CD14-positive monocyte (primary cell): ENCODE results near the gene MPP2. TPM values are rescaled to one million over a fixed set of nuclear protein-coding genes. Genes with fewer than 3 reads are reported as not detected.
"Not testable (repeated sequence)": the region's sequence is repeated elsewhere in the genome, so short reads cannot be mapped to it uniquely, and the experiment has no call there.

Experiments
- DNase-seq, 3 donors: peaks; one replicate each; pipeline ENCODE4 v3.0.0-alpha.2; 2011 to 2022
- H2AFZ ChIP-seq: 2 replicates; pipeline ENCODE4 v1.6.0; 2012; ENCODE audit warnings: mild to moderate bottlenecking, low read depth, low read length, inconsistent platforms; ENCODE audit not compliant: insufficient read depth, poor library complexity, severe bottlenecking
- H3K27ac ChIP-seq, 2 donors: 1 replicate in 1 of 2; 2 replicates in 1 of 2; pipeline ENCODE4 v1.5.1; 2012 to 2013; ENCODE audit warnings: low read length in 2 of 2, control low read depth in 1 of 2, inconsistent platforms in 1 of 2, low read depth in 1 of 2, mild to moderate bottlenecking in 1 of 2
- H3K27me3 ChIP-seq, 2 donors: one replicate each; pipeline versions ENCODE4 v1.6.0 to v1.6.1; 2011 to 2013; ENCODE audit warnings: low read length in 2 of 2; ENCODE audit not compliant: control insufficient read depth in 2 of 2, insufficient read depth in 2 of 2
- H3K36me3 ChIP-seq, 2 donors: replicated peaks in 1 of 2; 1 replicate in 1 of 2; 2 replicates in 1 of 2; pipeline versions ENCODE4 v1.5.1 to v1.6.1; 2012 to 2013; ENCODE audit warnings: low read length in 2 of 2, control low read depth in 1 of 2, inconsistent platforms in 1 of 2, mild to moderate bottlenecking in 1 of 2; ENCODE audit not compliant: insufficient read depth in 2 of 2, control insufficient read depth in 1 of 2
- H3K4me1 ChIP-seq, 2 donors: 1 replicate in 1 of 2; 2 replicates in 1 of 2; pipeline versions ENCODE4 v1.5.1 to v1.6.1; 2012 to 2013; ENCODE audit warnings: low read length in 2 of 2, control low read depth in 1 of 2, inconsistent platforms in 1 of 2, mild to moderate bottlenecking in 1 of 2, moderate library complexity in 1 of 2; ENCODE audit not compliant: insufficient read depth in 2 of 2, control insufficient read depth in 1 of 2
- H3K4me2 ChIP-seq: replicated peaks from 2 replicates; pipeline ENCODE3; 2012; ENCODE audit warnings: low read length, moderate library complexity, mild to moderate bottlenecking; ENCODE audit not compliant: poor library complexity, severe bottlenecking; ENCODE audit errors: extremely low read depth
- H3K4me3 ChIP-seq, 3 experiments: fragments of 200-600 bp in 1 of 3; sonication (generic) in 1 of 3; replicated peaks in 1 of 3; 1 replicate in 2 of 3; 2 replicates in 1 of 3; pipeline ENCODE4 v1.5.1; 2011 to 2013; ENCODE audit warnings: low read length in 3 of 3, mild to moderate bottlenecking in 3 of 3, control low read depth in 2 of 3, low read depth in 2 of 3, inconsistent platforms in 1 of 3, moderate library complexity in 1 of 3
- H3K79me2 ChIP-seq: 2 replicates; pipeline ENCODE4 v1.6.0; 2012; ENCODE audit warnings: mild to moderate bottlenecking, control low read depth, inconsistent platforms, low read length, moderate library complexity; ENCODE audit not compliant: insufficient read depth
- H3K9ac ChIP-seq: 2 replicates; pipeline ENCODE4 v1.6.0; 2017; ENCODE audit warnings: low read length, mild to moderate bottlenecking; ENCODE audit not compliant: insufficient read depth, poor library complexity, severe bottlenecking
- H3K9me3 ChIP-seq, 2 donors: replicated peaks in 1 of 2; 1 replicate in 1 of 2; 2 replicates in 1 of 2; pipeline versions ENCODE4 v1.5.1 to v1.6.1; 2012 to 2013; ENCODE audit warnings: low read length in 2 of 2, control low read depth in 1 of 2; ENCODE audit not compliant: control insufficient read depth in 1 of 2, insufficient read depth in 1 of 2
- H4K20me1 ChIP-seq: 2 replicates; pipeline ENCODE4 v1.6.0; 2012; ENCODE audit warnings: mild to moderate bottlenecking, low read length, control low read depth, moderate library complexity; ENCODE audit not compliant: insufficient read depth
- H3K27ac Mint-ChIP-seq, 7 donors: one replicate each; pipeline ENCODE4 v1.8.0; 2020; ENCODE audit warnings: mild to moderate bottlenecking in 7 of 7, mixed read lengths in 7 of 7, moderate library complexity in 6 of 7, inconsistent platforms in 2 of 7
- H3K27me3 Mint-ChIP-seq, 3 donors: one replicate each; pipeline ENCODE4 v1.8.0; 2021 to 2022; ENCODE audit warnings: low read depth in 3 of 3, mild to moderate bottlenecking in 3 of 3, mixed read lengths in 3 of 3, moderate library complexity in 3 of 3, inconsistent platforms in 1 of 3
- H3K36me3 Mint-ChIP-seq, 2 donors: one replicate each; pipeline ENCODE4 v1.8.0; 2020; ENCODE audit warnings: mixed read lengths in 2 of 2, inconsistent platforms in 1 of 2, mild to moderate bottlenecking in 1 of 2
- H3K4me1 Mint-ChIP-seq: one replicate; pipeline ENCODE4 v1.8.0; 2020; ENCODE audit warnings: mild to moderate bottlenecking, mixed read lengths
- H3K4me3 Mint-ChIP-seq, 2 donors: one replicate each; pipeline ENCODE4 v1.8.0; 2020; ENCODE audit warnings: mild to moderate bottlenecking in 2 of 2, mixed read lengths in 2 of 2, moderate library complexity in 1 of 2
- H3K9me3 Mint-ChIP-seq, 7 donors: one replicate each; pipeline ENCODE4 v1.8.0; 2020 to 2022; ENCODE audit warnings: mixed read lengths in 7 of 7, mild to moderate bottlenecking in 6 of 7, moderate library complexity in 6 of 7, inconsistent platforms in 2 of 7
- WGBS: methylation state at CpG from one replicate; pipeline ENCODE4 v1.1.5; 2013; ENCODE audit warnings: missing lambda C conversion rate; ENCODE audit not compliant: insufficient coverage; 5-methylcytosine and 5-hydroxymethylcytosine counted together
- intact Hi-C, 2 donors: fragments of 100-400 bp; cut with micrococcal nuclease; formaldehyde crosslinking; loops; one replicate each; pipeline versions ENCODE4 v1.15.0 to v1.15.1; 2023
- polyA plus RNA-seq, 3 donors: library from polyadenylated mRNA; depleted of rRNA in 1 of 3; unstranded in 2 of 3; stranded (reverse) in 1 of 3; fragments of 300-500 nt in 2 of 3; fragments of >200 nt in 1 of 3; fragmentation: Illumina TruSeq in 2 of 3; gene quantifications; 1 replicate in 2 of 3; 2 replicates in 1 of 3; pipeline ENCODE4 v1.2.3, GENCODE V29; 2012 to 2021
- TF ChIP-seq, protein P1 (sequence below): fragments of 200-600 bp; IDR thresholded peaks from one replicate; pipeline ENCODE4 v1.8.0; 2022; ENCODE audit warnings: antibody characterized with exemption, mild to moderate bottlenecking

MPP2 gene
- polyA plus RNA-seq, 3 donors: not detected

- WGBS: 56% methylated on average over 3 of the region's 7 CpGs
- peak overlapping the region in 1 of 7 donors; percentile 59 for H3K27ac Mint-ChIP-seq
These were observed 64.4 kb downstream of the MPP2 start for GRCh38 chr17:43842975-43843325.

DNA sequence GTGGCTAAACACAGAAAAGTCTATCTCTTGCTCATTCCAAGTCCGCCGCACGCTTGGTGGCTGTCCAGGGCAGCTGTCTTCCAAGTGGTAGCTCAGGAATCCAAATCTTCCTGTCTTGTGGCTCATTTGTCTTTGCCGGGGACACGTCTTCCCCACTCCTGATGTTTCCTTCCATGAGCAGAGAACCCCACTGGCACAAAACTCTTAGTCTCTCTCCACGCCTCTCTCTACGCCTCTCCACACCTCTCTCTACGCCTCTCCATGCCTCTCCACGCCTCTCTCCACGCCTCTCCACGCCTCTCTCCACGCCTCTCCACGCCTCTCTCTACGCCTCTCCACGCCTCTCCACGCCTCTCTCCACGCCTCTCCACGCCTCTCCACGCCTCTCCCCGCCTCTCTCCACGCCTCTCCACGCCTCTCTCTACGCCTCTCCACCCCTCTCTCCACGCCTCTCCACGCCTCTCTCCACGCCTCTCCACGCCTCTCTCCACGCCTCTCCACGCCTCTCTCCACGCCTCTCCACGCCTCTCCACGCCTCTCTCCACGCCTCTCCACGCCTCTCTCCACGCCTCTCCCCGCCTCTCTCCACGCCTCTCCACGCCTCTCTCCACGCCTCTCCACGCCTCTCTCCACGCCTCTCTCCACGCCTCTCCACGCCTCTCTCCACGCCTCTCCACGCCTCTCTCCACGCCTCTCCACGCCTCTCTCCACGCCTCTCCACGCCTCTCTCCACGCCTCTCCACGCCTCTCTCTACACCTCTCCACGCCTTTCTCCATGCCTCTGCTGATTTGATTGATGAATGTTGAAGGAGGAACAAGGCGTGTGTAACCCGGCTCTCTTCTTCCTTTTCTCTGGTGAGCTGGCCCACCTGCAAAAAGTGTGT lies 65.0 kb downstream of the MPP2 start:
- H3K4me3 ChIP-seq, DNase-seq, H3K9me3 Mint-ChIP-seq, H3K9ac ChIP-seq, intact Hi-C loops, H2AFZ ChIP-seq, H3K36me3 ChIP-seq, H3K27me3 ChIP-seq, H3K79me2 ChIP-seq, H3K27ac ChIP-seq, H3K4me2 ChIP-seq, H3K9me3 ChIP-seq, H3K36me3 Mint-ChIP-seq, H4K20me1 ChIP-seq: not testable (repeated sequence)
- 97% methylated on average over 26 of the region's 54 CpGs for WGBS
- peak overlapping the region in 1 of 2 donors; percentile 57 for H3K4me3 Mint-ChIP-seq
- peaks cover 15% of the 10 kb centered on the region for H3K4me1 Mint-ChIP-seq
- H3K27me3 Mint-ChIP-seq: peaks cover 5 to 22% (median 7%) of the 10 kb centered on the region in 3 donors
- peaks cover 4 to 11% of the 10 kb centered on the region in 2 donors for H3K4me1 ChIP-seq
- peak overlapping the region in 1 of 7 donors; percentile 59 for H3K27ac Mint-ChIP-seq

More at GRCh38 chr17:43842975-43843325, 64.4 kb downstream of the MPP2 start:
- no peak for DNase-seq
- H3K9me3 Mint-ChIP-seq: peaks cover 0 to 1% (median 0%) of the 10 kb centered on the region in 7 donors
- TF ChIP-seq, protein P1, sequence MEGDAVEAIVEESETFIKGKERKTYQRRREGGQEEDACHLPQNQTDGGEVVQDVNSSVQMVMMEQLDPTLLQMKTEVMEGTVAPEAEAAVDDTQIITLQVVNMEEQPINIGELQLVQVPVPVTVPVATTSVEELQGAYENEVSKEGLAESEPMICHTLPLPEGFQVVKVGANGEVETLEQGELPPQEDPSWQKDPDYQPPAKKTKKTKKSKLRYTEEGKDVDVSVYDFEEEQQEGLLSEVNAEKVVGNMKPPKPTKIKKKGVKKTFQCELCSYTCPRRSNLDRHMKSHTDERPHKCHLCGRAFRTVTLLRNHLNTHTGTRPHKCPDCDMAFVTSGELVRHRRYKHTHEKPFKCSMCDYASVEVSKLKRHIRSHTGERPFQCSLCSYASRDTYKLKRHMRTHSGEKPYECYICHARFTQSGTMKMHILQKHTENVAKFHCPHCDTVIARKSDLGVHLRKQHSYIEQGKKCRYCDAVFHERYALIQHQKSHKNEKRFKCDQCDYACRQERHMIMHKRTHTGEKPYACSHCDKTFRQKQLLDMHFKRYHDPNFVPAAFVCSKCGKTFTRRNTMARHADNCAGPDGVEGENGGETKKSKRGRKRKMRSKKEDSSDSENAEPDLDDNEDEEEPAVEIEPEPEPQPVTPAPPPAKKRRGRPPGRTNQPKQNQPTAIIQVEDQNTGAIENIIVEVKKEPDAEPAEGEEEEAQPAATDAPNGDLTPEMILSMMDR: no peak
- peaks cover 15% of the 10 kb centered on the region for H3K4me1 Mint-ChIP-seq
- no peak overlapping the region for H3K9ac ChIP-seq
- intact Hi-C loops: no loop called here
- H3K27me3 Mint-ChIP-seq: peaks cover 5 to 20% (median 7%) of the 10 kb centered on the region in 3 donors
- H3K36me3 Mint-ChIP-seq: no peaks in the 10 kb centered on the region
- no peaks in the 10 kb centered on the region for H3K79me2 ChIP-seq
- H3K27ac ChIP-seq: no peak overlapping the region
- H3K4me3 ChIP-seq: no peak overlapping the region
- no peak overlapping the region for H2AFZ ChIP-seq
- peaks cover 4 to 11% of the 10 kb centered on the region in 2 donors for H3K4me1 ChIP-seq
- H3K36me3 ChIP-seq: no peaks in the 10 kb centered on the region
- no peaks in the 10 kb centered on the region for H4K20me1 ChIP-seq
- H3K4me2 ChIP-seq: no peak overlapping the region
- H3K9me3 ChIP-seq: no peaks in the 10 kb centered on the region
- peak overlapping the region in 1 of 2 donors; percentile 57 for H3K4me3 Mint-ChIP-seq
- H3K27me3 ChIP-seq: no peaks in the 10 kb centered on the region
